Neural progenitor cell (in vitro differentiated cells): ENCODE measurements around the gene BCL6B. TPM values are rescaled to one million over a fixed set of nuclear protein-coding genes. Genes with fewer than 3 reads are reported as not detected.
"Not testable (repeated sequence)": the region's sequence is repeated elsewhere in the genome, so short reads cannot be mapped to it uniquely, and the experiment has no call there.

Experiments used
- DNase-seq: peaks from one replicate; pipeline ENCODE4 v3.0.0-alpha.2; 2016; ENCODE audit warnings: low spot score
- H2AFZ ChIP-seq: fragments of 200-600 bp; sonication (generic); replicated peaks from 2 replicates; pipeline ENCODE4 v1.6.1; 2016; ENCODE audit warnings: antibody characterized with exemption
- H3F3A ChIP-seq: fragments of 200-600 bp; sonication (generic); 2 replicates; pipeline ENCODE4 v1.6.1; 2016; ENCODE audit warnings: antibody characterized with exemption, low read depth
- H3K27ac ChIP-seq: fragments of 200-600 bp; sonication (generic); 2 replicates; pipeline ENCODE4 v1.5.1; 2016; ENCODE audit warnings: mild to moderate bottlenecking
- H3K27me3 ChIP-seq: fragments of 200-600 bp; sonication (generic); 2 replicates; pipeline ENCODE4 v1.6.1; 2016; ENCODE audit warnings: mild to moderate bottlenecking, moderate library complexity
- H3K36me3 ChIP-seq: fragments of 200-600 bp; sonication (generic); 2 replicates; pipeline ENCODE4 v1.5.1; 2016
- H3K4me1 ChIP-seq: fragments of 200-600 bp; sonication (generic); 2 replicates; pipeline ENCODE4 v1.6.1; 2016; ENCODE audit warnings: mixed run types
- H3K4me2 ChIP-seq: fragments of 200-600 bp; sonication (generic); 2 replicates; pipeline ENCODE4 v1.6.1; 2016
- H3K4me3 ChIP-seq: fragments of 200-600 bp; sonication (generic); 2 replicates; pipeline ENCODE4 v1.5.1; 2016
- H3K79me2 ChIP-seq: fragments of 200-600 bp; sonication (generic); 2 replicates; pipeline ENCODE4 v1.6.1; 2016; ENCODE audit warnings: low read depth
- H3K9ac ChIP-seq: fragments of 200-600 bp; sonication (generic); 2 replicates; pipeline ENCODE4 v1.6.1; 2016
- H3K9me3 ChIP-seq: fragments of 200-600 bp; sonication (generic); 2 replicates; pipeline ENCODE4 v1.5.1; 2016; ENCODE audit warnings: low read depth
- H4K20me1 ChIP-seq: fragments of 200-600 bp; sonication (generic); 2 replicates; pipeline ENCODE4 v1.6.1; 2016; ENCODE audit warnings: low read depth
- H3K27ac Mint-ChIP-seq: 3 replicates; pipeline ENCODE4 v1.8.0; 2021; ENCODE audit warnings: mixed read lengths
- H3K27me3 Mint-ChIP-seq: 2 replicates; pipeline ENCODE4 v1.8.0; 2022; ENCODE audit warnings: low read depth, mild to moderate bottlenecking, inconsistent platforms, moderate library complexity, mixed read lengths; ENCODE audit not compliant: insufficient read depth
- H3K36me3 Mint-ChIP-seq: 3 replicates; pipeline ENCODE4 v1.8.0; 2021; ENCODE audit warnings: mixed read lengths
- H3K4me1 Mint-ChIP-seq: 3 replicates; pipeline ENCODE4 v1.8.0; 2021; ENCODE audit warnings: mixed read lengths
- H3K4me3 Mint-ChIP-seq: 3 replicates; pipeline ENCODE4 v1.8.0; 2021; ENCODE audit warnings: mild to moderate bottlenecking, moderate library complexity, mixed read lengths
- H3K9me3 Mint-ChIP-seq: 3 replicates; pipeline ENCODE4 v1.8.0; 2020; ENCODE audit warnings: mixed read lengths
- CTCF ChIP-seq: fragments of 200-600 bp; sonication (generic); IDR thresholded peaks from 2 replicates; pipeline ENCODE4 v1.5.1; 2017; ENCODE audit warnings: antibody characterized with exemption, mild to moderate bottlenecking
- EZH2 ChIP-seq: fragments of 200-600 bp; sonication (generic); IDR thresholded peaks from 2 replicates; pipeline ENCODE4 v1.6.1; 2017; ENCODE audit warnings: antibody characterized with exemption, mild to moderate bottlenecking, moderate library complexity
- EZH2phosphoT487 ChIP-seq: fragments of 200-600 bp; sonication (generic); IDR thresholded peaks from 2 replicates; pipeline ENCODE4 v1.6.1; 2017; ENCODE audit warnings: antibody characterized with exemption
- total RNA-seq: library from RNA; depleted of rRNA; stranded (reverse); fragments of >200 nt; gene quantifications from 2 replicates; pipeline ENCODE4 v1.2.3, GENCODE V29; 2015; ENCODE audit warnings: low replicate concordance

BCL6B gene
- total RNA-seq, 1 donor from 2014 or later = 3.8 TPM

GRCh38 chr17:7047566-7047965 is 24.7 kb downstream of the BCL6B start:
- DNase-seq = no peak
- Histone ChIP-seq H3K4me2 (no peak overlapping the region), H4K20me1 (peaks cover 13% of the 10 kb centered on the region), H3K27ac (no peak overlapping the region), H3K36me3 (no peaks in the 10 kb centered on the region), H3K4me1 (peaks cover 21% of the 10 kb centered on the region), H2AFZ (no peak overlapping the region), H3K27me3 (peaks cover 56% of the 10 kb centered on the region), H3K9me3 (no peaks in the 10 kb centered on the region), H3K4me3 (no peak overlapping the region), H3F3A (peaks cover 15% of the 10 kb centered on the region), H3K79me2 (no peaks in the 10 kb centered on the region), H3K9ac (no peak overlapping the region)
- H3K27me3 Mint-ChIP-seq = peaks cover 33% of the 10 kb centered on the region
- H3K4me3 Mint-ChIP-seq = no peak overlapping the region
- H3K4me1 Mint-ChIP-seq = peaks cover 31% of the 10 kb centered on the region
- H3K9me3 Mint-ChIP-seq = no peaks in the 10 kb centered on the region
- no peaks in the 10 kb centered on the region for H3K36me3 Mint-ChIP-seq
- H3K27ac Mint-ChIP-seq = no peak overlapping the region
- TF ChIP-seq CTCF = no peak
- no peak for TF ChIP-seq EZH2phosphoT487
- no peak for TF ChIP-seq EZH2

GRCh38 chr17:7048968-7049367 is 26.1 kb downstream of the BCL6B start:
- no peaks in the 10 kb centered on the region for H3K9me3 Mint-ChIP-seq
- H3K27ac ChIP-seq = no peak overlapping the region
- H3K36me3 ChIP-seq = no peaks in the 10 kb centered on the region
- peaks cover 41% of the 10 kb centered on the region for H3K27me3 ChIP-seq
- H3F3A ChIP-seq = peaks cover 7% of the 10 kb centered on the region
- H4K20me1 ChIP-seq = peaks cover 2% of the 10 kb centered on the region
- H3K27me3 Mint-ChIP-seq = peaks cover 28% of the 10 kb centered on the region
- no peak overlapping the region for H3K9ac ChIP-seq
- no peak overlapping the region for H3K4me3 ChIP-seq
- DNase-seq = no peak
- peaks cover 34% of the 10 kb centered on the region for H3K4me1 Mint-ChIP-seq
- peaks cover 12% of the 10 kb centered on the region for H3K4me1 ChIP-seq
- no peaks in the 10 kb centered on the region for H3K9me3 ChIP-seq
- no peaks in the 10 kb centered on the region for H3K79me2 ChIP-seq
- H3K27ac Mint-ChIP-seq = no peak overlapping the region
- H3K4me3 Mint-ChIP-seq = no peak overlapping the region
- H2AFZ ChIP-seq = no peak overlapping the region
- H3K36me3 Mint-ChIP-seq = no peaks in the 10 kb centered on the region
- no peak overlapping the region for H3K4me2 ChIP-seq
- TF ChIP-seq EZH2 = no peak
- no peak for TF ChIP-seq CTCF
- TF ChIP-seq EZH2phosphoT487 = no peak

GRCh38 chr17:7050583-7050982 is 27.7 kb downstream of the BCL6B start:
- peaks cover 25% of the 10 kb centered on the region for H3K27me3 ChIP-seq
- peaks cover 16% of the 10 kb centered on the region for H3K27me3 Mint-ChIP-seq
- not testable (repeated sequence) for H3K4me2 ChIP-seq, H3K4me3 Mint-ChIP-seq, H3K4me3 ChIP-seq, H3K27ac Mint-ChIP-seq, H3K36me3 ChIP-seq, H2AFZ ChIP-seq, H4K20me1 ChIP-seq, H3K27ac ChIP-seq, H3K9me3 ChIP-seq, H3K36me3 Mint-ChIP-seq, H3K9me3 Mint-ChIP-seq, H3K9ac ChIP-seq, H3K79me2 ChIP-seq, H3F3A ChIP-seq, DNase-seq
- H3K4me1 Mint-ChIP-seq = peaks cover 36% of the 10 kb centered on the region
- peaks cover 11% of the 10 kb centered on the region for H3K4me1 ChIP-seq

- Histone ChIP-seq H3K36me3 (no peaks in the 10 kb centered on the region), H3K4me2 (no peak overlapping the region), H3K79me2 (no peaks in the 10 kb centered on the region), H2AFZ (no peak overlapping the region), H4K20me1 (no peaks in the 10 kb centered on the region), H3K9me3 (no peaks in the 10 kb centered on the region), H3K4me1 (no peaks in the 10 kb centered on the region), H3K9ac (no peak overlapping the region), H3K27ac (no peak overlapping the region), H3K4me3 (no peak overlapping the region), H3F3A (no peaks in the 10 kb centered on the region), H3K27me3 (no peaks in the 10 kb centered on the region)
- TF ChIP-seq CTCF = no peak
- no peak for TF ChIP-seq EZH2
- TF ChIP-seq EZH2phosphoT487 = no peak
- Mint-ChIP-seq H3K36me3 (no peaks in the 10 kb centered on the region), H3K27me3 (peaks cover 12% of the 10 kb centered on the region), H3K9me3 (no peaks in the 10 kb centered on the region), H3K4me1 (peaks cover 15% of the 10 kb centered on the region), H3K27ac (no peak overlapping the region), H3K4me3 (no peak overlapping the region)
- DNase-seq = no peak
These were observed 33.5 kb downstream of the BCL6B start for GRCh38 chr17:7056386-7056785.
